BLaER1 (cell line): ENCODE measurements around the gene CD37.

Source experiments
- H3K27ac ChIP-seq: shearing (Covaris generic); formaldehyde crosslinking; 2 replicates; pipeline ENCODE4 v1.8.1; 2022
- H3K27me3 ChIP-seq: shearing (Covaris generic); formaldehyde crosslinking; 2 replicates; pipeline ENCODE4 v1.8.1; 2022
- H3K36me3 ChIP-seq: shearing (Covaris generic); formaldehyde crosslinking; 2 replicates; pipeline ENCODE4 v1.8.1; 2022
- H3K4me1 ChIP-seq: shearing (Covaris generic); formaldehyde crosslinking; 2 replicates; pipeline ENCODE4 v1.8.1; 2022
- H3K4me2 ChIP-seq: shearing (Covaris generic); formaldehyde crosslinking; 2 replicates; pipeline ENCODE4 v1.8.1; 2022
- H3K4me3 ChIP-seq: shearing (Covaris generic); formaldehyde crosslinking; 2 replicates; pipeline ENCODE4 v1.8.1; 2022
- H3K9ac ChIP-seq: shearing (Covaris generic); formaldehyde crosslinking; 2 replicates; pipeline ENCODE4 v1.8.1; 2022
- H3K9me3 ChIP-seq: shearing (Covaris generic); formaldehyde crosslinking; 2 replicates; pipeline ENCODE4 v1.8.1; 2022
- H4K20me1 ChIP-seq: shearing (Covaris generic); formaldehyde crosslinking; 2 replicates; pipeline ENCODE4 v1.8.1; 2022
- Cebpa-rat ChIP-seq: shearing (Covaris generic); IDR thresholded peaks from 2 replicates; pipeline ENCODE4 v1.8.1; 2022

CD37 gene

DNA sequence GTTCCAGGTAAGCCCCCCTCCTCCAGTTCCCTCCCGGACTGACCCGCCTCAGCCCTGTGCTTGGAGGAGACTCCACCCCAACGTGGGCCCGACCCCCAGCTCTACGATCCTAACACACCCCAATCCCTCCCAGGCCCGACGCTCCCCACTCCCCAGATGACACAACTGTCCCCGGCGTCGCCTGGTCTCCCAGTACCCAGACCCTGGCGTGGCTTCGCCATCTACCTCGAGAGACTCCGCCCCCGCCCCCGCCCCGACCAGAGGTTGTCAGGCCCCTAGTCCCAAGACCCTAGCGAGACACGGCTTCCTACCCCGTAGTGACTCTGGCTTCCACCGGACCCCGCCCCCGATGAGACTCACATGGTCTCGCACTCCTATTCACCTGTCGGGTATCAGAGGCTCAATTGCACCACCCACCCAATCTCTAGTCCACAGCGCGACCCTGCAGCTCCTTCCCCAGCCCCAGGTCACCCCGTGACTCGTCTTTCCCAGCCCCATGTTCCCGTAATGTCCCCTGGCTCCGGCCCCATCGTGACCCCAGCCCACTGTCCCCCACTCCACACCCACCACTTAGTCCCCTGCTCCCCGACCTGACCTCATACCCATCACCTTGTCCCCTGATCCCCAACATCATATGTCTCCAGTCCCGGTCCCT, 2.9 kb downstream of the CD37 start:
- H3K9ac ChIP-seq, result no peak overlapping the region

GRCh38 chr19:49338691-49339300, 3.6 kb downstream of the CD37 start:
- Histone ChIP-seq H3K4me2 (no peak overlapping the region), H3K27me3 (peaks cover 22% of the 10 kb centered on the region), H3K4me3 (no peak overlapping the region), H3K27ac (no peak overlapping the region), H4K20me1 (peaks cover 23% of the 10 kb centered on the region), H3K9me3 (no peaks in the 10 kb centered on the region; the same call in 1 of the 2 replicates), H3K4me1 (peaks cover 66% of the 10 kb centered on the region), H3K9ac (no peak overlapping the region), H3K36me3 (no peaks in the 10 kb centered on the region)
- TF ChIP-seq Cebpa-rat, result no peak

More for the DNA sequence above, 2.9 kb downstream of the CD37 start:
- Histone ChIP-seq H3K4me3 (no peak overlapping the region), H3K4me2 (no peak overlapping the region), H3K27me3 (peaks cover 20% of the 10 kb centered on the region), H3K4me1 (peaks cover 73% of the 10 kb centered on the region), H3K36me3 (no peaks in the 10 kb centered on the region), H4K20me1 (peaks cover 22% of the 10 kb centered on the region), H3K27ac (no peak overlapping the region), H3K9me3 (no peaks in the 10 kb centered on the region; the same call in 1 of the 2 replicates)
- TF ChIP-seq Cebpa-rat, result no peak

DNA sequence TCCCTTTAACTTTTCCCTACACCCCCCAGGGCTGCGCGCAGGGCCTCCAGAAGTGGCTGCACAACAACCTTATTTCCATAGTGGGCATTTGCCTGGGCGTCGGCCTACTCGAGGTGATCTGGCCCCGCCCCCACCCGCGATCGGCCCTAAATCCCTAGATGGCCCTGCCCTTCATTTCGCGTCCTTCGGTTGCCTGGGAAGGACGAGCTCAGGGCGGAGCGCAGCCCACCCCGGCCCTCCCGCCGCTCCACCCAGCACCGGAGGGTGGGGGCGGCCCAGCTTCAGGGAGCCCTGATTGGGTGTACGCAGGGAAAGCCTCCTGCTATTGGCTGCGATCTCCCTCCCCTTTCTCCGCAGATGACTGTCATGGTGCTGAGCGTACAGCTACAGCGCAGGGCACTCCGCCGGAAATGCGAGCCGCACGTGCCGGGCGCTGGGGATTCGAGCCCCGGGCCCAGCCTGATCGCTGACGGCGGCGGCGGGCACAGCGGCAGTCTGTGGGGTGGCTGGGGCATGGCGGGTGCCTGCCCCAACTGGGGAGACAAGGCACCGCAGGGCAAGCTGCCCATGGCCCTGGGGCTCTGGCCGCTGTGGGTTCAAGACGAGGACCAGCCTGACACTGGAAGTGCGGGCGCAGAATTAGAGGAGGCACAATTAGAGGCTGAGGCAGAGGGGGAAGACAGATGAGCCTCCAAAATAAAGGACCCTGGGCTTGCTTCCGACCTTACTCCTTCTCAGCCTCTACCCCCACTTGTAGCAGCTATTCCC, 4.3 kb downstream of the CD37 start:
- H3K4me3 ChIP-seq, result no peak overlapping the region
- H3K27me3 ChIP-seq, result peaks cover 29% of the 10 kb centered on the region
- H3K27ac ChIP-seq, result no peak overlapping the region
- no peak overlapping the region for H3K9ac ChIP-seq
- H4K20me1 ChIP-seq, result peaks cover 23% of the 10 kb centered on the region
- no peak for TF ChIP-seq Cebpa-rat
- no peaks in the 10 kb centered on the region; the same call in 1 of the 2 replicates for H3K9me3 ChIP-seq
- H3K36me3 ChIP-seq, result no peaks in the 10 kb centered on the region
- H3K4me1 ChIP-seq, result peaks cover 59% of the 10 kb centered on the region
- peak overlapping the region; percentile 84 for H3K4me2 ChIP-seq

DNA sequence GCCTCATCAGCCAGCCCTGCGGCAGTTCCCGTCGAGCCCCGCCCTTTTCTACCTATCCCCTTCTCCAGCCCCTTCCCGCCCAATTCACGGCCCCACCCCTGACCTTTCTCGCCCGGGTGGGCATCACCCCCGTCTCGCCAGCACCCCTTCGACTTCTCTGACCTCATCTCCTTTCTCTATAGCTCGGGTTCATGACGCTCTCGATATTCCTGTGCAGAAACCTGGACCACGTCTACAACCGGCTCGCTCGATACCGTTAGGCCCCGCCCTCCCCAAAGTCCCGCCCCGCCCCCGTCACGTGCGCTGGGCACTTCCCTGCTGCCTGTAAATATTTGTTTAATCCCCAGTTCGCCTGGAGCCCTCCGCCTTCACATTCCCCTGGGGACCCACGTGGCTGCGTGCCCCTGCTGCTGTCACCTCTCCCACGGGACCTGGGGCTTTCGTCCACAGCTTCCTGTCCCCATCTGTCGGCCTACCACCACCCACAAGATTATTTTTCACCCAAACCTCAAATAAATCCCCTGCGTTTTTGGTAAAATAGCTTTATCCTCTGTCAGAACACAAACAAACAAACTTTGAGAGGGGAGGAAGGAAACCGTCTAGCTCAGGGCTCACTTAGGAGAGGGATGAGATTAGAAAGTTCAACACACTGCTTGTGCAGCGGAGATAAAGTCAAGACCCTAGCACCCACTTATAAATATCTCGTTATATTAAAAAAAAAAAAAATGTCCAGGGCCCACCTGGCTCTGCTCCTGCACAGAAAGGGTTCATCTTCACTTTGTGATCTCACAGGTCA, 5.1 kb downstream of the CD37 start:
- peaks cover 52% of the 10 kb centered on the region for H3K4me1 ChIP-seq
- H3K9me3 ChIP-seq, result no peaks in the 10 kb centered on the region; the same call in 1 of the 2 replicates
- no peak for TF ChIP-seq Cebpa-rat
- peaks cover 23% of the 10 kb centered on the region for H4K20me1 ChIP-seq
- no peak overlapping the region for H3K9ac ChIP-seq
- H3K27ac ChIP-seq, result no peak overlapping the region
- H3K4me3 ChIP-seq, result peak overlapping the region; percentile 25
- H3K4me2 ChIP-seq, result peak overlapping the region; percentile 84
- no peaks in the 10 kb centered on the region for H3K36me3 ChIP-seq
- peaks cover 35% of the 10 kb centered on the region for H3K27me3 ChIP-seq

DNA sequence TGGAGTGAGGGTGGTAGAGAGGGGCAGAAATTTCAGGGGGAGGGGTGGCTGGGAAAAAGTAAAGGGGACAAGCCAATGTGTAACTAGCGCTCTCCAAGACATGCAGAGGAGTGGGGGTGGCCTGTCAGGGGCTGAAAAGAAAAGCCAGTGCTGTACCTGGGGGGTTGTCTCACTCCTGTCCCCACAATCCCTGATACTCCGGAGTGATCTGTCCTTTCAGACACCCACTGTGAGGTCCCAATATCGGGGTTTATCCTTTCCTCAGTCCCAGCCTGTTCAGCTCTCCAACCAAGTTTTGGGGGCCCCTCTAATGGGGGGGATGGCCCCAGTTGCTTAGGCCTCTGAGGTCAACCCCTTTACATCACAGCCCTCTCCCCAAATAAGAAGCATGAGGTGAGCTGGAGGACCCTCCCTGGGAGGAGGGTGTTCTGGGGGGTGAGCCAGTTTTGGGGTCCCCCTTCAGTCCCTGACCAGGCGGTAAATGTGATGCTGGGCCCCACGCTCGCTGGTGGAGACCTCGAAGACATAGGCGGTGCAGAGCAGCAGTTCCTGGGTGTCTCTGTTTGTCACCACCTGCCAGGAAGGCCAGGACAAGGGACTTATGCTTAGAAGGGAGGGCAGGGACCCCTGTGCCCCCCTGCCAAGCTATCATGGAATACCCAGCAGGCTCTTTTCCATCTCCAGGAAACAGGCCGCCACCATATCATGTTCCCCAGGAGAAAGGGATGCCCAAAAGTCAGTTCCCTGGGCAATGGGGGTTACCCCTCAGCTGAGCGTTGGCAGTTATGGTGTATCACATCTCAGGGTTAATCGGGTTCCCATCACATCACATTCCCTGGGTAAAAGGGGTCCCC, 5.9 kb downstream of the CD37 start:
- Histone ChIP-seq H3K27ac (no peak overlapping the region), H3K4me2 (peak overlapping the region; percentile 84), H3K4me1 (peaks cover 43% of the 10 kb centered on the region), H3K27me3 (peaks cover 39% of the 10 kb centered on the region), H3K9ac (no peak overlapping the region), H3K9me3 (no peaks in the 10 kb centered on the region; the same call in 1 of the 2 replicates), H3K4me3 (peak overlapping the region; percentile 25), H4K20me1 (peaks cover 23% of the 10 kb centered on the region), H3K36me3 (no peaks in the 10 kb centered on the region)
- no peak for TF ChIP-seq Cebpa-rat

DNA sequence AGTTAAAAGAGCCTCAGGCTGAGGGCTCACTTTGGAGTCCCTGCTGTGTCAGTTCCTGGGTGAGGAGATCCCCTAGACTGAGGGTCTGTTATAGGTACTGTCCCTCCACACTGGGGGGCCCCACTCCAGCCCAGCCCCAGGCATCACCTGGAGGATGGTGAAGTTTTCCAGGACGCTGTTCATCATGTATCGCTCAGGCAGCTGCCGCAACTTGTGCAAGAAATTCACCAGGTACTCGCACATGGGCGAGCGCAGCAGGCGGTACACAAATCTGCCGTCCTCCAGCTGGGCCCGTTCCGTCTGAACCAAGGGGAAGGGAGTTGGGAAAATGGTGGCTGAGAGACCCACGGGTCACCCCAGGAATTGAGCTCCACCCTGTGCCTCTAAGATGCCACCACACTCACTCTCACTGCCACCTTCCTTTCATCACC, 7.1 kb downstream of the CD37 start:
- H3K27me3 ChIP-seq, result peaks cover 37% of the 10 kb centered on the region
- H3K4me2 ChIP-seq, result no peak overlapping the region; the same call in 1 of the 2 replicates
- peaks cover 23% of the 10 kb centered on the region for H4K20me1 ChIP-seq
- no peak for TF ChIP-seq Cebpa-rat
- no peaks in the 10 kb centered on the region; the same call in 1 of the 2 replicates for H3K9me3 ChIP-seq
- H3K36me3 ChIP-seq, result no peaks in the 10 kb centered on the region
- no peak overlapping the region for H3K9ac ChIP-seq
- no peak overlapping the region for H3K27ac ChIP-seq
- H3K4me3 ChIP-seq, result no peak overlapping the region
- H3K4me1 ChIP-seq, result peaks cover 32% of the 10 kb centered on the region

DNA sequence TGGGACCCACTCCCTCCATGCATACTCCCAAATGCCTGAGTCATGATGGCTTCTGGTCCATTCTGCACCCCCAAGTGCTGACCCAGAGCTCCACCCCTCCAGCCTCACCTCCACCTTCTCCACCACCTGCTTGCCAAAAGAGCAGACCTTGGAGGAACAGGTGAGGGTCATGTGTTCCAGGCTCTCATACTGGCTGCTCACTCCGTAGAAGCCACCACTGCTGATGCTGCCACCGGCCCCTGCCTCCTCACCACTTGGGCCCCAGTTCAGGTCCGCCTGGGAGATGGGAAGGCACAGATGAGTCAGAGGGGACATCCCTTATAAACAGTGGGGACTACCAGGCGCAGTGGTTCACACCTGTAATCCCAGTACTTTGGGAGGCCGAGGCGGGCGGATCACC, 7.9 kb downstream of the CD37 start:
- H3K36me3 ChIP-seq, result no peaks in the 10 kb centered on the region

GRCh38 chr19:49344505-49345423, 9.6 kb downstream of the CD37 start:
- Histone ChIP-seq H3K27ac (no peak overlapping the region), H4K20me1 (peaks cover 18% of the 10 kb centered on the region), H3K4me3 (no peak overlapping the region), H3K9ac (no peak overlapping the region), H3K4me1 (peaks cover 25% of the 10 kb centered on the region), H3K27me3 (peaks cover 37% of the 10 kb centered on the region), H3K36me3 (no peaks in the 10 kb centered on the region), H3K4me2 (no peak overlapping the region), H3K9me3 (no peaks in the 10 kb centered on the region)
- TF ChIP-seq Cebpa-rat, result no peak

More for the DNA sequence above, 7.9 kb downstream of the CD37 start:
- TF ChIP-seq Cebpa-rat, result no peak
- Histone ChIP-seq H3K4me1 (peaks cover 32% of the 10 kb centered on the region), H3K4me2 (no peak overlapping the region), H3K27ac (no peak overlapping the region), H3K9me3 (no peaks in the 10 kb centered on the region; the same call in 1 of the 2 replicates), H3K27me3 (peaks cover 37% of the 10 kb centered on the region), H4K20me1 (peaks cover 23% of the 10 kb centered on the region), H3K9ac (no peak overlapping the region), H3K4me3 (no peak overlapping the region)
